Trophoblast cell (in vitro differentiated cells and primary cell): ENCODE measurements around the gene CPLX1.

ENCODE experiments used
- DNase-seq, 2 donors: peaks; one replicate each; pipeline ENCODE4 v3.0.0-alpha.2; 2016
- H2AFZ ChIP-seq: 2 replicates; pipeline ENCODE4 v1.6.1; 2013; ENCODE audit warnings: low read length, moderate library complexity, mild to moderate bottlenecking; ENCODE audit not compliant: insufficient read depth, poor library complexity
- H2AK5ac ChIP-seq: 2 replicates; pipeline ENCODE4 v1.6.1; 2013; ENCODE audit warnings: mild to moderate bottlenecking, low read length
- H2BK120ac ChIP-seq: 2 replicates; pipeline ENCODE4 v1.6.1; 2013; ENCODE audit warnings: low read length, mild to moderate bottlenecking, moderate library complexity; ENCODE audit not compliant: insufficient read depth, poor library complexity
- H2BK12ac ChIP-seq: 2 replicates; pipeline ENCODE4 v1.6.1; 2013; ENCODE audit warnings: mild to moderate bottlenecking, low read length, moderate library complexity
- H2BK5ac ChIP-seq: 2 replicates; pipeline ENCODE4 v1.6.1; 2013; ENCODE audit warnings: low read length, low read depth, moderate library complexity, mild to moderate bottlenecking; ENCODE audit not compliant: poor library complexity
- H3K14ac ChIP-seq: 2 replicates; pipeline ENCODE4 v1.6.1; 2013; ENCODE audit warnings: mild to moderate bottlenecking, low read length
- H3K18ac ChIP-seq: 2 replicates; pipeline ENCODE4 v1.6.1; 2013; ENCODE audit warnings: mild to moderate bottlenecking, low read length
- H3K23ac ChIP-seq: 2 replicates; pipeline ENCODE4 v1.6.1; 2013; ENCODE audit warnings: low read length
- H3K27ac ChIP-seq: 2 replicates; pipeline ENCODE4 v1.5.1; 2013; ENCODE audit warnings: low read depth, mild to moderate bottlenecking, inconsistent platforms, low read length, moderate library complexity
- H3K27me3 ChIP-seq: 2 replicates; pipeline ENCODE4 v1.6.1; 2013; ENCODE audit warnings: inconsistent platforms, mild to moderate bottlenecking, low read length, moderate library complexity; ENCODE audit not compliant: insufficient read depth
- H3K36me3 ChIP-seq, 2 experiments: 1 replicate in 1 of 2; 2 replicates in 1 of 2; pipeline ENCODE4 v1.6.1; 2013; ENCODE audit warnings: low read length in 2 of 2, mild to moderate bottlenecking in 2 of 2, moderate library complexity in 1 of 2; ENCODE audit not compliant: insufficient read depth in 2 of 2, control insufficient read depth in 1 of 2
- H3K4ac ChIP-seq: 2 replicates; pipeline ENCODE4 v1.6.1; 2013; ENCODE audit warnings: low read depth, mild to moderate bottlenecking, low read length, moderate library complexity
- H3K4me1 ChIP-seq, 2 experiments: 1 replicate in 1 of 2; 2 replicates in 1 of 2; pipeline ENCODE4 v1.6.1; 2013; ENCODE audit warnings: low read length in 2 of 2, mild to moderate bottlenecking in 2 of 2, moderate library complexity in 1 of 2; ENCODE audit not compliant: insufficient read depth in 2 of 2, control insufficient read depth in 1 of 2
- H3K4me2 ChIP-seq: 2 replicates; pipeline ENCODE4 v1.6.1; 2013; ENCODE audit warnings: inconsistent platforms, mild to moderate bottlenecking, low read length, moderate library complexity
- H3K4me3 ChIP-seq: 2 replicates; pipeline ENCODE4 v1.5.1; 2013; ENCODE audit warnings: mild to moderate bottlenecking, low read depth, low read length, inconsistent platforms
- H3K79me1 ChIP-seq: one replicate; pipeline ENCODE4 v1.6.1; 2013; ENCODE audit warnings: low read length
- H3K79me2 ChIP-seq: 2 replicates; pipeline ENCODE4 v1.6.1; 2013; ENCODE audit warnings: low read length, mild to moderate bottlenecking; ENCODE audit not compliant: control insufficient read depth, insufficient read depth, poor library complexity
- H3K9ac ChIP-seq: 2 replicates; pipeline ENCODE4 v1.6.1; 2013; ENCODE audit warnings: mild to moderate bottlenecking, low read length
- H3K9me3 ChIP-seq: 2 replicates; pipeline ENCODE4 v1.6.1; 2013; ENCODE audit warnings: low read depth, mild to moderate bottlenecking, control low read depth, inconsistent platforms, low read length; ENCODE audit not compliant: insufficient read depth
- H4K12ac ChIP-seq: 2 replicates; pipeline ENCODE4 v1.6.1; 2013; ENCODE audit warnings: low read depth, mild to moderate bottlenecking, low read length, moderate library complexity
- H4K8ac ChIP-seq: 2 replicates; pipeline ENCODE4 v1.6.1; 2013; ENCODE audit warnings: low read depth, mild to moderate bottlenecking, low read length, moderate library complexity
- H4K91ac ChIP-seq: one replicate; pipeline ENCODE4 v1.6.1; 2013; ENCODE audit warnings: low read depth, mild to moderate bottlenecking, low read length, moderate library complexity
- WGBS: extraction: QIAGEN DNeasy Blood & Tissue Kit; methylation state at CpG from one replicate; pipeline ENCODE4 v1.1.7; 2013; ENCODE audit warnings: missing lambda C conversion rate; ENCODE audit not compliant: insufficient read length, insufficient coverage; ENCODE audit errors: extremely low coverage; 5-methylcytosine and 5-hydroxymethylcytosine counted together

CPLX1 gene

DNA sequence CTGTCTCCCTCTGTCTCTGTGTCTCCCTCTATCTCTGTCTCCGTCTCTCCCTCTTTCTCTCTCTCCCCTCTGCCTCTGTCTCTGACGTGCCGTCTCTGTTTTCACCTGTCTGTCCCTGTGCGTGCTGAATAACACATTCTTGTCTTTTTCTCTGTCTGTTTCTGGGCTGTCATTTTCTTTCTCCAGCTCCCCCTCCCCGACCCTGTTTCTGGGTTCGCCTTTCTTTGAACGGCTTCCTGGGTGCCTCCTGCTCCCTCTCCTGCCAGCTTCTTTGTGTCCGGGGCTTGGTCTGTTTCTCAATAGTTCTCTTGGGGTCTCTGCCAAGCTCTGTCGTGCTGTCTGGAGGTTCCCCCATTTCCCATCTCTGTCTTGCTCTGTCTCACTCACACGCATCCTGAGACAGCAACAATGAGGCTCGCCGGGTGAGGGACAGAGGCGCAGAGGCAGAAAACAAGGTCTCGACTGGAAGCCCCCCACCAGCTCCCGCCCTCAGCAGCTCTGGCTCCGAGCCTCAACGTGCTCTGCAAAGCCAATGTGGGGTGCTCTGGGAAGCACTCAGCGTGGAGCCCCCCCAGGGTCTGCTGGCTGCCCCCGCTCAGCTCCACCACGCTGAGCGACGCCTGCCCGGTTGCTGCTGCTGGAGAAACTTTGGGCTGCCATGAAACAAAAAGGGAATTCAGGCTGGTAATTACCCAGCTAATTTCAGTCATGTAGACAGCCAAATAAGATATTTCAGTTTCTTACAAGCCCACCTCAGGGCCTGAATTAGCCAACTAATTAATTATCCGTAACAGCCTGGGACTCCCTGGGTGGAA lies 3.4 kb downstream of the CPLX1 start:
- H3K4me3 ChIP-seq, result no peak overlapping the region
- no peak overlapping the region for H4K8ac ChIP-seq
- H3K9ac ChIP-seq, result no peak overlapping the region
- no peak overlapping the region for H2BK5ac ChIP-seq
- no peak overlapping the region for H2AK5ac ChIP-seq
- no peak overlapping the region for H2BK120ac ChIP-seq
- no peak overlapping the region for H2AFZ ChIP-seq
- H3K27ac ChIP-seq, result no peak overlapping the region
- peaks cover 36% of the 10 kb centered on the region for H3K27me3 ChIP-seq
- no peak overlapping the region for H4K12ac ChIP-seq
- no peak overlapping the region for H3K23ac ChIP-seq
- peaks cover 13% of the 10 kb centered on the region for H3K9me3 ChIP-seq
- no peaks in the 10 kb centered on the region for H3K36me3 ChIP-seq
- H3K79me1 ChIP-seq, result no peaks in the 10 kb centered on the region
- H3K4me1 ChIP-seq, result peaks cover 0 to 2% of the 10 kb centered on the region in 2 experiments
- no peak overlapping the region for H3K14ac ChIP-seq
- no peak for DNase-seq
- H2BK12ac ChIP-seq, result no peak overlapping the region
- no CpG with 5 or more reads among the region's 24 CpGs for WGBS
- H3K79me2 ChIP-seq, result no peaks in the 10 kb centered on the region
- H3K18ac ChIP-seq, result no peak overlapping the region
- no peak overlapping the region for H3K4ac ChIP-seq
- H3K4me2 ChIP-seq, result no peak overlapping the region
- H4K91ac ChIP-seq, result no peak overlapping the region

GRCh38 chr4:821631-822030 lies 4.3 kb downstream of the CPLX1 start:
- H3K9me3 ChIP-seq, result peaks cover 13% of the 10 kb centered on the region
- H2BK12ac ChIP-seq, result no peak overlapping the region
- no peak overlapping the region for H4K12ac ChIP-seq
- no peak overlapping the region for H3K4ac ChIP-seq
- no peak overlapping the region for H3K14ac ChIP-seq
- H2AFZ ChIP-seq, result no peak overlapping the region
- H3K18ac ChIP-seq, result no peak overlapping the region
- H3K4me3 ChIP-seq, result no peak overlapping the region
- peaks cover 0 to 2% of the 10 kb centered on the region in 2 experiments for H3K4me1 ChIP-seq
- no peak overlapping the region for H2BK5ac ChIP-seq
- H3K36me3 ChIP-seq, result no peaks in the 10 kb centered on the region
- no peak overlapping the region for H2BK120ac ChIP-seq
- no peak for DNase-seq
- H2AK5ac ChIP-seq, result no peak overlapping the region
- no peak overlapping the region for H3K27ac ChIP-seq
- peaks cover 28% of the 10 kb centered on the region for H3K27me3 ChIP-seq
- no peaks in the 10 kb centered on the region for H3K79me2 ChIP-seq
- H3K4me2 ChIP-seq, result no peak overlapping the region
- no peak overlapping the region for H3K23ac ChIP-seq
- H4K91ac ChIP-seq, result no peak overlapping the region
- no peaks in the 10 kb centered on the region for H3K79me1 ChIP-seq
- H3K9ac ChIP-seq, result no peak overlapping the region
- H4K8ac ChIP-seq, result no peak overlapping the region
- whole genome bisulfite sequencing, result no CpG with 5 or more reads among the region's 16 CpGs

DNA sequence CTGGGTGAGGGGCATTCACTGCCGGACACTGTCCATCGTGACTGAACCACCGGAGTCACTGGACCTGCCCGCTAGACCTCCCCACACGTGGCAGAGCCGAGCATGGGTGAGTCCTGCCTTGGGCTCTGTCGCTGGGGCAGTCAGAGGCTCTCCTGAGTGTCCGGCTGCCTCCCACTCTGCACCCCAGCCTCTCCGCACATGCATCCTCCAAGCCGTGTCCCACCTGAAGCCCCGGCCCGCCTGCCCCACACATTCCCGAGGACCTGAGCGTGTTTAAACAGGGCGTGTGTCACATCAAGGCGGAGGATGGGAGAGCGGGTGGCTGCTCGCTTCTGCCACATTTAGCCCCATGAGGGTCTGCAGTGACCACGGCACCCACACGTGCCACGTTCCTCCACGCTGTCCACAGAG lies 4.7 kb downstream of the CPLX1 start:
- no peak overlapping the region for H3K4me2 ChIP-seq
- no peak overlapping the region for H3K4me3 ChIP-seq
- H3K9ac ChIP-seq, result no peak overlapping the region
- H3K14ac ChIP-seq, result no peak overlapping the region
- no peak overlapping the region for H2AK5ac ChIP-seq
- no peak overlapping the region for H3K18ac ChIP-seq
- H2BK120ac ChIP-seq, result no peak overlapping the region
- no peaks in the 10 kb centered on the region for H3K36me3 ChIP-seq
- DNase-seq, result no peak
- WGBS, result no CpG with 5 or more reads among the region's 22 CpGs
- no peak overlapping the region for H4K91ac ChIP-seq
- no peak overlapping the region for H3K23ac ChIP-seq
- H3K4ac ChIP-seq, result no peak overlapping the region
- peaks cover 13% of the 10 kb centered on the region for H3K9me3 ChIP-seq
- H4K8ac ChIP-seq, result no peak overlapping the region
- H2BK12ac ChIP-seq, result no peak overlapping the region
- H2AFZ ChIP-seq, result no peak overlapping the region
- H4K12ac ChIP-seq, result no peak overlapping the region
- no peak overlapping the region for H3K27ac ChIP-seq
- H2BK5ac ChIP-seq, result no peak overlapping the region
- no peaks in the 10 kb centered on the region for H3K79me2 ChIP-seq
- peaks cover 0 to 2% of the 10 kb centered on the region in 2 experiments for H3K4me1 ChIP-seq
- H3K79me1 ChIP-seq, result no peaks in the 10 kb centered on the region
- peaks cover 25% of the 10 kb centered on the region for H3K27me3 ChIP-seq

- H4K12ac ChIP-seq, result no peak overlapping the region
- H3K14ac ChIP-seq, result no peak overlapping the region
- DNase-seq, result no peak
- H3K23ac ChIP-seq, result no peak overlapping the region
- no peak overlapping the region for H3K9ac ChIP-seq
- no peak overlapping the region for H2AFZ ChIP-seq
- no peak overlapping the region for H3K4me2 ChIP-seq
- no peak overlapping the region for H4K91ac ChIP-seq
- H2AK5ac ChIP-seq, result no peak overlapping the region
- no peak overlapping the region for H4K8ac ChIP-seq
- no peak overlapping the region for H3K4me3 ChIP-seq
- no peaks in the 10 kb centered on the region for H3K4me1 ChIP-seq
- H3K79me1 ChIP-seq, result no peaks in the 10 kb centered on the region
- H2BK5ac ChIP-seq, result no peak overlapping the region
- H3K18ac ChIP-seq, result no peak overlapping the region
- no CpG with 5 or more reads among the region's 24 CpGs for WGBS
- H3K36me3 ChIP-seq, result no peaks in the 10 kb centered on the region
- H3K9me3 ChIP-seq, result peaks cover 13% of the 10 kb centered on the region
- no peaks in the 10 kb centered on the region for H3K79me2 ChIP-seq
- H3K4ac ChIP-seq, result no peak overlapping the region
- no peak overlapping the region for H3K27ac ChIP-seq
- no peak overlapping the region for H2BK12ac ChIP-seq
- H2BK120ac ChIP-seq, result no peak overlapping the region
- peaks cover 25% of the 10 kb centered on the region for H3K27me3 ChIP-seq
Observed at GRCh38 chr4:820230-821172, 5.4 kb downstream of the CPLX1 start.
